ENCODE measurements around the gene DPP6. TPM values are rescaled to one million over a fixed set of nuclear protein-coding genes. Genes with fewer than 3 reads are reported as not detected.

The DPP6 gene
- polyA plus RNA-seq, 1 donor (not counting 4 experiments of a cell fraction or from before 2014, with no cell fraction given), result not detected

DNA sequence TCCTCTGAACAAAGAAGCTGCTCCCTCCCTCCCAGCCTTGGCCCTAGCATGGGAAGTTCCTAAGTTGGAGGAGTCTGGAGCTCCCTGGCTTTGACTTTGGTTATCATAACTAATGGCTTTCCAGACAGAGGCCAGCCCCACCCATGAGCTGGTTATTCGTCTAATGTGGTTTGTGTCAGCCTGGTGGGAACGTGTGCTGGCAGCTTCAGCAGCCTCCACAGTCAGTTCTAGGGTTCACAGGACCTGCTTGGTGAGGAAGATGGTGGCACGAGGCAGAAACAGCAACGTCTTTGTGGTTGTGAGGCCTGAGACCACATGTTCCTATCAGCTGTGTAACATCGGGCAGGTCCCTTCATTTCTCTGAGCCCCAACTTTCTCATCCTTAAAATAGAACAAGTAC is 847.7 kb downstream of the DPP6 start:
- no peaks in the 10 kb centered on the region for H3K4me1 ChIP-seq (ENCODE audit: control insufficient read depth, extremely low read depth, insufficient read depth, low read length)
- H3K27me3 ChIP-seq (ENCODE audit: control insufficient read depth, extremely low read depth, insufficient read depth, low read length), result no peaks in the 10 kb centered on the region
- no peaks in the 10 kb centered on the region for H3K36me3 ChIP-seq (ENCODE audit: control insufficient read depth in 2 of 2, extremely low read depth in 1 of 2, insufficient read depth in 2 of 2, low read length in 2 of 2)
- peaks cover 4% of the 10 kb centered on the region for H3K9me3 ChIP-seq (ENCODE audit: control insufficient read depth, low read depth, low read length)
- TF ChIP-seq, protein P1, sequence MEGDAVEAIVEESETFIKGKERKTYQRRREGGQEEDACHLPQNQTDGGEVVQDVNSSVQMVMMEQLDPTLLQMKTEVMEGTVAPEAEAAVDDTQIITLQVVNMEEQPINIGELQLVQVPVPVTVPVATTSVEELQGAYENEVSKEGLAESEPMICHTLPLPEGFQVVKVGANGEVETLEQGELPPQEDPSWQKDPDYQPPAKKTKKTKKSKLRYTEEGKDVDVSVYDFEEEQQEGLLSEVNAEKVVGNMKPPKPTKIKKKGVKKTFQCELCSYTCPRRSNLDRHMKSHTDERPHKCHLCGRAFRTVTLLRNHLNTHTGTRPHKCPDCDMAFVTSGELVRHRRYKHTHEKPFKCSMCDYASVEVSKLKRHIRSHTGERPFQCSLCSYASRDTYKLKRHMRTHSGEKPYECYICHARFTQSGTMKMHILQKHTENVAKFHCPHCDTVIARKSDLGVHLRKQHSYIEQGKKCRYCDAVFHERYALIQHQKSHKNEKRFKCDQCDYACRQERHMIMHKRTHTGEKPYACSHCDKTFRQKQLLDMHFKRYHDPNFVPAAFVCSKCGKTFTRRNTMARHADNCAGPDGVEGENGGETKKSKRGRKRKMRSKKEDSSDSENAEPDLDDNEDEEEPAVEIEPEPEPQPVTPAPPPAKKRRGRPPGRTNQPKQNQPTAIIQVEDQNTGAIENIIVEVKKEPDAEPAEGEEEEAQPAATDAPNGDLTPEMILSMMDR (optimal IDR thresholded peaks at IDR 0.05 in 1 of 3, IDR thresholded peaks at IDR 0.05 in 1 of 3, conservative IDR thresholded peaks at IDR 0.05 in 1 of 3; ENCODE audit: extremely low read depth in 1 of 3, insufficient read depth in 2 of 3, low read length in 3 of 3), result no peak
- no peak for TF ChIP-seq EZH2 (IDR thresholded peaks at IDR 0.05; ENCODE audit: low read length)
- DNase-seq (ENCODE audit: low read depth, low spot score) (no peak), FAIRE-seq (no peak)
- no peak overlapping the region for H3K27ac ChIP-seq (ENCODE audit: control insufficient read depth, insufficient read depth, low read length)
- H3K9ac ChIP-seq (ENCODE audit: control insufficient read depth, extremely low read depth, insufficient read depth, low read length), result no peak overlapping the region
- no peaks in the 10 kb centered on the region for H4K20me1 ChIP-seq (ENCODE audit: control insufficient read depth, extremely low read depth, insufficient read depth, low read length)
- H3K4me3 ChIP-seq (ENCODE audit: control insufficient read depth in 2 of 3, extremely low read depth in 1 of 3, insufficient read depth in 2 of 3, low read depth in 1 of 3, low read length in 3 of 3), result no peak overlapping the region
- H2AFZ ChIP-seq (ENCODE audit: control insufficient read depth, low read length), result no peak overlapping the region
- dilution Hi-C loops (cut with MboI; ENCODE audit: extremely low pct_ligation_motif_present, low sequenced_read_pairs), result no loop called here
- H3K79me2 ChIP-seq (ENCODE audit: control insufficient read depth, insufficient read depth, low read length), result no peaks in the 10 kb centered on the region
- H3K4me2 ChIP-seq (ENCODE audit: control insufficient read depth, extremely low read depth, insufficient read depth, low read depth, low read length), result no peak overlapping the region
- H3K9me1 ChIP-seq (ENCODE audit: control insufficient read depth, extremely low read depth, insufficient read depth, low read length), result no peaks in the 10 kb centered on the region

DNA sequence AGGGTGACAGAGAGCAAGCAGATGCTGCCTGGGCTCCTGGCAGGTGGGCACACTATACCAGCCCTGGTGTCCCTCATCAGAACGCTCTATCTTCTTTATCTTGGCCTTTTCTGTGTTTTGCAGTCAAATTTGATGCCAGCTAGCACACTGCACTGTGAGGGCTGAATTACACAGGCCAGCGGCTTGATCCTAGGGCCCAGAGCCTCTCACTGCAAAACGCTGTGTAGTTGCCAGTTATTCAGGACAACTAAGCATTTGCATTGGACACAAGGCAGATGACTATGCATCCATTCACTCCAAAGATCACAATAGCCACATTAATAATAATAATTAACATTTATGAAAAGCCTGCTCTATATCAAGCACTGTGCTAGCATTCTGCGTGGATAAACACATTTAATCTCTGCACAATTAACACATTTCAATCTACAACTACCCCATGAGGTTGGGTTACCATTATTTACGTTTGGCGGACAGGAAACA is 850.4 kb downstream of the DPP6 start:
- DNase-seq (ENCODE audit: low read depth, low spot score) (no peak), FAIRE-seq (no peak)
- Histone ChIP-seq H3K9me1 (ENCODE audit: control insufficient read depth, extremely low read depth, insufficient read depth, low read length) (no peaks in the 10 kb centered on the region), H3K27me3 (ENCODE audit: control insufficient read depth, extremely low read depth, insufficient read depth, low read length) (no peaks in the 10 kb centered on the region), H3K4me2 (ENCODE audit: control insufficient read depth, extremely low read depth, insufficient read depth, low read depth, low read length) (no peak overlapping the region), H3K4me1 (ENCODE audit: control insufficient read depth, extremely low read depth, insufficient read depth, low read length) (no peaks in the 10 kb centered on the region), H4K20me1 (ENCODE audit: control insufficient read depth, extremely low read depth, insufficient read depth, low read length) (no peaks in the 10 kb centered on the region), H3K79me2 (ENCODE audit: control insufficient read depth, insufficient read depth, low read length) (no peaks in the 10 kb centered on the region), H3K9me3 (ENCODE audit: control insufficient read depth, low read depth, low read length) (peaks cover 4% of the 10 kb centered on the region), H2AFZ (ENCODE audit: control insufficient read depth, low read length) (no peak overlapping the region), H3K27ac (ENCODE audit: control insufficient read depth, insufficient read depth, low read length) (no peak overlapping the region), H3K36me3 (ENCODE audit: control insufficient read depth in 2 of 2, extremely low read depth in 1 of 2, insufficient read depth in 2 of 2, low read length in 2 of 2) (no peaks in the 10 kb centered on the region), H3K4me3 (ENCODE audit: control insufficient read depth in 2 of 3, extremely low read depth in 1 of 3, insufficient read depth in 2 of 3, low read depth in 1 of 3, low read length in 3 of 3) (no peak overlapping the region), H3K9ac (ENCODE audit: control insufficient read depth, extremely low read depth, insufficient read depth, low read length) (no peak overlapping the region)
- TF ChIP-seq EZH2 (IDR thresholded peaks at IDR 0.05; ENCODE audit: low read length), result no peak
- dilution Hi-C loops (cut with MboI; ENCODE audit: extremely low pct_ligation_motif_present, low sequenced_read_pairs), result no loop called here

DNA sequence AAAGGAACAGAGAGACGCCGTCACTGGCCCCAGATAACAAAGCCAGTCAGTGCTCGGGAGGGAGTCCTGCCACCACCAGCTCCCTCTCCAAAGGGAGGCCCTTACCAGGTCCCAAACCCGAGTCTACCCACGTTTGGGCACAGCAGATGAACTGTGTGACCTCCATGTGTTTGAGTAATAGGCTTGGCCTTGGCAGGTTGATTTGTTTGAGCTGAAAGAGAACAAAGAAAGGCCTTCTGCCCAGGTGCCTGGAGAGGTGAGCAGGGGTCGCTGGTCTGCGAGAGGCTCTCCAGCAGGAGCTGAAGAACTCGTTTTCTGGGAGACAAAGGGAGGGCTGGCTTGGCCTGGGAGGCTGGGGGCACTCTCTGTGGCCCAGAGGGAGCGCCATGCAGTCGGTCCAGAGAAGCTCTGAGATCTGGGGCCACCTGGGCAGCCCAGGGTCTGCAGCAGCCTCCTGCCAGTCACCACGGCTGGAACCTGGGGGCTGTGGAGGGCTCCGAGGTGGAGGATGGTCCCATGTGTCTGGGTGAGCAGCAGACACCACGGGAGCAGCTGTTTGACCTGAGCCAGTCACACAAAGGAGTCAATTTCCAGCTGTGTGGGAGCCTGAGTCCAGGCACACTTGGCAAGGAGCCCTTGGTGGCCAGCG is 851.0 kb downstream of the DPP6 start:
- H3K9me1 ChIP-seq (ENCODE audit: control insufficient read depth, extremely low read depth, insufficient read depth, low read length), result no peaks in the 10 kb centered on the region
- H2AFZ ChIP-seq (ENCODE audit: control insufficient read depth, low read length), result no peak overlapping the region
- H3K4me2 ChIP-seq (ENCODE audit: control insufficient read depth, extremely low read depth, insufficient read depth, low read depth, low read length), result no peak overlapping the region
- H3K79me2 ChIP-seq (ENCODE audit: control insufficient read depth, insufficient read depth, low read length), result no peaks in the 10 kb centered on the region
- DNase-seq (ENCODE audit: low read depth, low spot score) (no peak), FAIRE-seq (no peak)
- H3K27me3 ChIP-seq (ENCODE audit: control insufficient read depth, extremely low read depth, insufficient read depth, low read length), result no peaks in the 10 kb centered on the region
- dilution Hi-C loops (cut with MboI; ENCODE audit: extremely low pct_ligation_motif_present, low sequenced_read_pairs), result no loop called here
- H3K9me3 ChIP-seq (ENCODE audit: control insufficient read depth, low read depth, low read length), result peaks cover 1% of the 10 kb centered on the region
- H3K4me1 ChIP-seq (ENCODE audit: control insufficient read depth, extremely low read depth, insufficient read depth, low read length), result no peaks in the 10 kb centered on the region
- H3K36me3 ChIP-seq (ENCODE audit: control insufficient read depth in 2 of 2, extremely low read depth in 1 of 2, insufficient read depth in 2 of 2, low read length in 2 of 2), result no peaks in the 10 kb centered on the region
- H3K9ac ChIP-seq (ENCODE audit: control insufficient read depth, extremely low read depth, insufficient read depth, low read length), result no peak overlapping the region
- no peak overlapping the region for H3K27ac ChIP-seq (ENCODE audit: control insufficient read depth, insufficient read depth, low read length)
- no peaks in the 10 kb centered on the region for H4K20me1 ChIP-seq (ENCODE audit: control insufficient read depth, extremely low read depth, insufficient read depth, low read length)
- no peak overlapping the region for H3K4me3 ChIP-seq (ENCODE audit: control insufficient read depth in 2 of 3, extremely low read depth in 1 of 3, insufficient read depth in 2 of 3, low read depth in 1 of 3, low read length in 3 of 3)
- TF ChIP-seq, protein P1 (optimal IDR thresholded peaks at IDR 0.05 in 1 of 3, IDR thresholded peaks at IDR 0.05 in 1 of 3, conservative IDR thresholded peaks at IDR 0.05 in 1 of 3; ENCODE audit: extremely low read depth in 1 of 3, insufficient read depth in 2 of 3, low read length in 3 of 3), result no peak
- no peak for TF ChIP-seq EZH2 (IDR thresholded peaks at IDR 0.05; ENCODE audit: low read length)

All from keratinocyte (primary cell).